Keratinocyte (primary cell): ENCODE measurements around the gene ZNF433. TPM values are rescaled to one million over a fixed set of nuclear protein-coding genes. Genes with fewer than 3 reads are reported as not detected.
A peak's percentile ranks its signal among the peaks of the same experiment; 100 is the strongest.

ENCODE experiments used
- DNase-seq: peaks from one replicate; pipeline ENCODE4 v3.0.0-alpha.2; 2011; ENCODE audit warnings: low read depth, missing footprints, low spot score
- FAIRE-seq: peaks from 2 replicates; lab custom pipeline; 2011; peaks lifted over from hg19 to GRCh38; lab: Jason Lieb, UNC
- H2AFZ ChIP-seq: 2 replicates; pipeline ENCODE4 v1.6.0; 2012; ENCODE audit warnings: low read length, control low read depth, inconsistent platforms; ENCODE audit not compliant: control insufficient read depth
- H3K27ac ChIP-seq: 2 replicates; pipeline ENCODE4 v1.5.1; 2011; ENCODE audit warnings: low read length; ENCODE audit not compliant: control insufficient read depth, insufficient read depth
- H3K27me3 ChIP-seq: 3 replicates; pipeline ENCODE4 v1.6.0; 2011; ENCODE audit warnings: low read length; ENCODE audit not compliant: control insufficient read depth, insufficient read depth; ENCODE audit errors: extremely low read depth
- H3K36me3 ChIP-seq, 2 experiments: 2 replicates in 1 of 2; 3 replicates in 1 of 2; pipeline ENCODE4 v1.5.1; 2011; ENCODE audit warnings: low read length in 2 of 2, mild to moderate bottlenecking in 1 of 2; ENCODE audit not compliant: control insufficient read depth in 2 of 2, insufficient read depth in 2 of 2; ENCODE audit errors: extremely low read depth in 1 of 2
- H3K4me1 ChIP-seq: 3 replicates; pipeline ENCODE4 v1.5.1; 2011; ENCODE audit warnings: low read length; ENCODE audit not compliant: control insufficient read depth, insufficient read depth; ENCODE audit errors: extremely low read depth
- H3K4me2 ChIP-seq: 3 replicates; pipeline ENCODE4 v1.6.0; 2011; ENCODE audit warnings: low read depth, low read length; ENCODE audit not compliant: control insufficient read depth, insufficient read depth; ENCODE audit errors: extremely low read depth
- H3K4me3 ChIP-seq, 3 experiments: fragments of 200-600 bp in 1 of 3; sonication (generic) in 1 of 3; 2 replicates in 2 of 3; 3 replicates in 1 of 3; pipeline ENCODE4 v1.5.1; 2011 to 2016; ENCODE audit warnings: low read length in 3 of 3, mild to moderate bottlenecking in 3 of 3, control low read depth in 2 of 3, inconsistent platforms in 1 of 3, low read depth in 1 of 3, mixed read lengths in 1 of 3, mixed run types in 1 of 3, moderate library complexity in 1 of 3; ENCODE audit not compliant: control insufficient read depth in 2 of 3, insufficient read depth in 2 of 3; ENCODE audit errors: extremely low read depth in 1 of 3
- H3K79me2 ChIP-seq: 2 replicates; pipeline ENCODE4 v1.6.0; 2012; ENCODE audit warnings: low read length; ENCODE audit not compliant: control insufficient read depth, insufficient read depth
- H3K9ac ChIP-seq: 3 replicates; pipeline ENCODE4 v1.6.0; 2011; ENCODE audit warnings: low read length; ENCODE audit not compliant: control insufficient read depth, insufficient read depth; ENCODE audit errors: extremely low read depth
- H3K9me1 ChIP-seq: 3 replicates; pipeline ENCODE4 v1.6.0; 2011; ENCODE audit warnings: low read length; ENCODE audit not compliant: control insufficient read depth, insufficient read depth; ENCODE audit errors: extremely low read depth
- H3K9me3 ChIP-seq: 2 replicates; pipeline ENCODE4 v1.5.1; 2012; ENCODE audit warnings: low read depth, low read length; ENCODE audit not compliant: control insufficient read depth
- H4K20me1 ChIP-seq: 3 replicates; pipeline ENCODE4 v1.6.0; 2011; ENCODE audit warnings: low read length; ENCODE audit not compliant: control insufficient read depth, insufficient read depth; ENCODE audit errors: extremely low read depth
- CTCF ChIP-seq, 3 experiments: IDR thresholded peaks in 1 of 3; conservative IDR thresholded peaks in 1 of 3; optimal IDR thresholded peaks in 1 of 3; 2 replicates in 2 of 3; 3 replicates in 1 of 3; pipeline versions ENCODE3 to v1.5.1; 2011; ENCODE audit warnings: low read length in 3 of 3, mild to moderate bottlenecking in 3 of 3, moderate library complexity in 2 of 3, control low read depth in 1 of 3, inconsistent platforms in 1 of 3; ENCODE audit not compliant: insufficient read depth in 2 of 3; ENCODE audit errors: extremely low read depth in 1 of 3
- EZH2 ChIP-seq: IDR thresholded peaks from one replicate; pipeline ENCODE4 v1.6.1; 2012; ENCODE audit warnings: inconsistent platforms, mild to moderate bottlenecking, low read length, moderate library complexity
- dilution Hi-C: fragments of 300-500 bp; cut with MboI; formaldehyde crosslinking; loops from one replicate; pipeline ENCODE4 v1.7.0; 2020; ENCODE audit warnings: low sequenced_read_pairs; ENCODE audit not compliant: extremely low pct_ligation_motif_present
- polyA plus RNA-seq, 5 experiments: library from polyadenylated mRNA; depleted of rRNA in 3 of 5; stranded (reverse) in 3 of 5; stranded (forward) in 1 of 5; unstranded in 1 of 5; fragments of >200 nt; gene quantifications; 1 replicate in 1 of 5; 2 replicates in 3 of 5; 3 replicates in 1 of 5; pipeline versions ENCODE4 v1.2.1 to v1.2.3, GENCODE V29; 2011 to 2012; ENCODE audit warnings: missing spikeins in 2 of 5, low read depth in 1 of 5, low replicate concordance in 1 of 5

Gene ZNF433
- polyA plus RNA-seq, 1 donor (not counting 4 experiments of a cell fraction or from before 2014, with no cell fraction given), result 4.7 TPM

DNA sequence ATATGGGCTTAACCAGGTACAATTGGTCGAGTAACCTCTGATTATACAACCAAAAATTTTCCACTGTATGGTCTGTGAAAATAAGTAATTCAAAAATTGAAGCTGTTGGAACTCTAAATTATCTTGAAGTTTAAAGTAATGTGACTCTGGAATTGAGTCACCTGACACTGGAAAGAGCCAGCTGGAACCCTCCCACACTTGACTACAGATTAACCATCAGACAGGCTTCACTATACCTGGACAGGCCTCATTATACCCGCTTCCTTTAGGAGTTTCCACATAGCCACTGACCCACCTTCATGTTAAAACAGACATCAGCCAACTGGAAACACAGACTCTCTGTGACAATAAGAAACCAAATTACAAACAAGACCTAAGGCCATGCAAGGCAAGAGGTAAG is 1.3 kb downstream of the ZNF433 start:
- peak overlapping the region; percentile 88 for H3K4me2 ChIP-seq
- DNase-seq, result no peak
- no peak for FAIRE-seq
- H3K9ac ChIP-seq, result no peak overlapping the region
- TF ChIP-seq CTCF (optimal IDR thresholded peaks at IDR 0.05 in 1 of 3, IDR thresholded peaks at IDR 0.05 in 1 of 3, conservative IDR thresholded peaks at IDR 0.05 in 1 of 3; ENCODE audit: extremely low read depth in 1 of 3, insufficient read depth in 2 of 3, low read length in 3 of 3), result no peak
- no peak for TF ChIP-seq EZH2
- H3K27ac ChIP-seq, result no peak overlapping the region
- H2AFZ ChIP-seq, result peak overlapping the region; percentile 98
- no peaks in the 10 kb centered on the region for H3K9me1 ChIP-seq
- peak overlapping the region in 2 of 3 experiments; percentile 85 to 93 for H3K4me3 ChIP-seq
- H4K20me1 ChIP-seq, result no peaks in the 10 kb centered on the region
- dilution Hi-C loops, result no loop called here
- H3K4me1 ChIP-seq, result peaks cover 4% of the 10 kb centered on the region
- H3K36me3 ChIP-seq, result no peaks in the 10 kb centered on the region
- H3K9me3 ChIP-seq, result no peaks in the 10 kb centered on the region
- peaks cover 2% of the 10 kb centered on the region for H3K79me2 ChIP-seq
- H3K27me3 ChIP-seq, result no peaks in the 10 kb centered on the region

DNA sequence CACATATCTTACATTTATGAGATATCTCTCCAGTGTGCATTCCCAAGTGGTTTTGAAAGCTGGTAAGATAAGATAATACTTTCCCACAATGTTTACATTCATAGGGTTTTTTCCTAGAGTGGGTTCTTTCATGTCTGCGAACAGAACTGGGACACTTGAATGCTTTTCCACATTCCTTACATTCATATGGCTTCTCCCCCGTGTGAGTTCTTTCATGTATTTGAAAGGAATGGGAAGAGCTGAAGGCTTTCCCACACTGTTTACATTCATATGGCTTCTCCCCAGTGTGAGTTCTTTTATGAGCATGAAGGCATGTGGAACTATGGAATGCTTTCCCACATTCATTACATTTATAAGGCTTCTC is 19.7 kb downstream of the ZNF433 start:
- no peaks in the 10 kb centered on the region for H3K4me1 ChIP-seq
- no peak for FAIRE-seq
- dilution Hi-C loops, result no loop called here
- H3K9me1 ChIP-seq, result no peaks in the 10 kb centered on the region
- TF ChIP-seq EZH2 (no peak), CTCF (optimal IDR thresholded peaks at IDR 0.05 in 1 of 3, IDR thresholded peaks at IDR 0.05 in 1 of 3, conservative IDR thresholded peaks at IDR 0.05 in 1 of 3; ENCODE audit: extremely low read depth in 1 of 3, insufficient read depth in 2 of 3, low read length in 3 of 3) (no peak)
- H3K36me3 ChIP-seq, result peaks cover 3 to 27% of the 10 kb centered on the region in 2 experiments
- H3K9me3 ChIP-seq, result peaks cover 32% of the 10 kb centered on the region
- DNase-seq, result no peak
- H3K9ac ChIP-seq, result no peak overlapping the region
- H3K27ac ChIP-seq, result no peak overlapping the region
- no peaks in the 10 kb centered on the region for H4K20me1 ChIP-seq
- no peak overlapping the region for H3K4me3 ChIP-seq
- no peaks in the 10 kb centered on the region for H3K79me2 ChIP-seq
- H2AFZ ChIP-seq, result no peak overlapping the region
- H3K4me2 ChIP-seq, result no peak overlapping the region
- no peaks in the 10 kb centered on the region for H3K27me3 ChIP-seq
